HCT116 (cell line): ENCODE results near the gene PARP8. TPM values are rescaled to one million over a fixed set of nuclear protein-coding genes. Genes with fewer than 3 reads are reported as not detected.

Experiments used
- ATAC-seq: fragments of 200-7000 bp; cut with Tn5 transposase; 2 replicates; pipeline ENCODE4 v1.9.1; 2020; ENCODE audit warnings: mild to moderate bottlenecking, moderate library complexity
- BruUV-seq: library from RNA; stranded (reverse); fragments of 400-500 nt; replicated peaks from 2 replicates; lab custom pipeline; 2021; lab: Mats Ljungman, UMichigan
- CTCF ChIA-PET: fragments of 300-600 bp; sonication (Branson Sonifier 250); formaldehyde crosslinking; loops from one replicate; lab custom pipeline; 2021; ENCODE audit warnings: antibody characterized with exemption; lab: Charles Lee
- POLR2A ChIA-PET: fragments of 300-600, 350-600 bp; sonication (Branson Sonifier 250); formaldehyde crosslinking; loops from one replicate; lab custom pipeline; 2021; ENCODE audit warnings: antibody characterized with exemption; lab: Charles Lee
- RAD21 ChIA-PET, 2 experiments: fragments of 300-600 bp; sonication (Branson Sonifier 250); formaldehyde crosslinking; loops; one replicate each; lab custom pipeline; 2023; ENCODE audit warnings: low total read pairs in 2 of 2; ENCODE audit not compliant: uncharacterized antibody in 2 of 2, unreplicated experiment in 2 of 2, low non-redundant PET in 1 of 2; lab: Charles Lee
- DNase-seq: peaks from one replicate; pipeline ENCODE4 v3.0.0-alpha.2; 2010; ENCODE audit warnings: low read depth, low spot score
- H2AFZ ChIP-seq: fragments of 200-600 bp; shearing (Covaris generic), sonication (generic); 2 replicates; pipeline ENCODE4 v1.6.1; 2017; ENCODE audit warnings: low read depth, mixed run types, mixed read lengths, antibody characterized with exemption, low read length; ENCODE audit not compliant: poor library complexity, severe bottlenecking
- H3K27ac ChIP-seq: 2 replicates; pipeline ENCODE4 v1.5.1; 2012; ENCODE audit warnings: low read depth, low read length
- H3K27me3 ChIP-seq: fragments of 200-600 bp; sonication (generic); 2 replicates; pipeline ENCODE4 v1.6.1; 2016; ENCODE audit warnings: mixed run types, low read length, mixed read lengths; ENCODE audit not compliant: insufficient read depth
- H3K36me3 ChIP-seq, 2 experiments: fragments of 200-500 bp in 1 of 2; fragments of 200-600 bp in 1 of 2; sonication (Bioruptor generic) in 1 of 2; sonication (generic) in 1 of 2; 2 replicates each; pipeline versions ENCODE4 v1.5.1 to v1.6.1; 2014 to 2016; ENCODE audit warnings: low read length in 2 of 2, inconsistent platforms in 1 of 2, mixed read lengths in 1 of 2, mixed run types in 1 of 2; ENCODE audit not compliant: insufficient read depth in 2 of 2, control insufficient read depth in 1 of 2
- H3K4me1 ChIP-seq, 2 experiments: fragments of 200-600 bp in 1 of 2; sonication (generic) in 1 of 2; 2 replicates each; pipeline versions ENCODE4 v1.5.1 to v1.6.1; 2012 to 2017; ENCODE audit warnings: low read length in 2 of 2, inconsistent platforms in 1 of 2, mild to moderate bottlenecking in 1 of 2, mixed read lengths in 1 of 2, mixed run types in 1 of 2, moderate library complexity in 1 of 2; ENCODE audit not compliant: insufficient read depth in 2 of 2, control insufficient read depth in 1 of 2
- H3K4me2 ChIP-seq: fragments of 200-600 bp; sonication (generic); 2 replicates; pipeline ENCODE4 v1.6.1; 2017; ENCODE audit warnings: mixed run types, low read length, mixed read lengths
- H3K4me3 ChIP-seq, 2 experiments: fragments of 200-600 bp in 1 of 2; sonication (generic) in 1 of 2; replicated peaks in 1 of 2; 2 replicates each; pipeline ENCODE4 v1.5.1; 2011 to 2016; ENCODE audit warnings: low read length in 2 of 2, control low read depth in 1 of 2, low read depth in 1 of 2, mild to moderate bottlenecking in 1 of 2, mixed read lengths in 1 of 2, mixed run types in 1 of 2
- H3K79me2 ChIP-seq: fragments of 200-600 bp; sonication (generic); 2 replicates; pipeline ENCODE4 v1.6.1; 2017; ENCODE audit warnings: mild to moderate bottlenecking, mixed run types, low read length, moderate library complexity, mixed read lengths; ENCODE audit not compliant: insufficient read depth
- H3K9ac ChIP-seq: fragments of 200-600 bp; sonication (generic); 2 replicates; pipeline ENCODE4 v1.6.1; 2016; ENCODE audit warnings: low read length, mixed read lengths
- H3K9me2 ChIP-seq: fragments of 200-600 bp; sonication (generic), shearing (Covaris generic); 2 replicates; pipeline ENCODE4 v1.6.1; 2017; ENCODE audit warnings: mixed run types, mild to moderate bottlenecking, moderate library complexity; ENCODE audit not compliant: insufficient read depth
- H3K9me3 ChIP-seq, 2 experiments: fragments of 200-500 bp in 1 of 2; fragments of 200-600 bp in 1 of 2; sonication (Bioruptor generic) in 1 of 2; sonication (generic) in 1 of 2; 2 replicates each; pipeline ENCODE4 v1.6.1; 2014 to 2017; ENCODE audit warnings: low read length in 2 of 2, mixed read lengths in 2 of 2, inconsistent platforms in 1 of 2, low read depth in 1 of 2, mild to moderate bottlenecking in 1 of 2, mixed run types in 1 of 2, moderate library complexity in 1 of 2; ENCODE audit not compliant: control insufficient read depth in 1 of 2, insufficient read depth in 1 of 2
- H4K20me1 ChIP-seq: fragments of 200-600 bp; sonication (generic), shearing (Covaris generic); 2 replicates; pipeline ENCODE4 v1.6.1; 2017; ENCODE audit warnings: mixed run types, mild to moderate bottlenecking, moderate library complexity; ENCODE audit not compliant: insufficient read depth
- CBX3 ChIP-seq: IDR thresholded peaks from 2 replicates; pipeline ENCODE4 v1.6.1; 2012; ENCODE audit warnings: low read depth
- CEBPB ChIP-seq: IDR thresholded peaks from 2 replicates; pipeline ENCODE4 v1.6.1; 2012; ENCODE audit warnings: low read depth
- CTCF ChIP-seq, 3 experiments: fragments of 200-600 bp in 1 of 3; sonication (generic) in 1 of 3; IDR thresholded peaks in 2 of 3; conservative IDR thresholded peaks in 1 of 3; 2 replicates each; pipeline ENCODE4 v1.5.1; 2012 to 2017; ENCODE audit warnings: low read depth in 2 of 3, low read length in 2 of 3, antibody characterized with exemption in 1 of 3, borderline replicate concordance in 1 of 3, control low read depth in 1 of 3, mild to moderate bottlenecking in 1 of 3, mixed read lengths in 1 of 3, mixed run types in 1 of 3, moderate library complexity in 1 of 3; ENCODE audit not compliant: insufficient read depth in 1 of 3
- ELF1 ChIP-seq: IDR thresholded peaks from 2 replicates; pipeline ENCODE4 v1.6.1; 2012; ENCODE audit warnings: low read depth, borderline replicate concordance
- EZH2 ChIP-seq: fragments of 200-600 bp; sonication (generic); IDR thresholded peaks from 2 replicates; pipeline ENCODE4 v1.6.1; 2017; ENCODE audit warnings: antibody characterized with exemption, mixed run types
- FOSL1 ChIP-seq: IDR thresholded peaks from 2 replicates; pipeline ENCODE4 v1.6.1; 2012; ENCODE audit warnings: low read depth
- JUND ChIP-seq: IDR thresholded peaks from 2 replicates; pipeline ENCODE4 v1.6.1; 2012
- SIN3A ChIP-seq: IDR thresholded peaks from 2 replicates; pipeline ENCODE4 v1.6.1; 2012; ENCODE audit warnings: low read depth
- SP1 ChIP-seq: IDR thresholded peaks from 2 replicates; pipeline ENCODE4 v1.6.1; 2012; ENCODE audit warnings: low read depth
- SRF ChIP-seq: IDR thresholded peaks from 2 replicates; pipeline ENCODE4 v1.6.1; 2012; ENCODE audit warnings: low read depth
- YY1 ChIP-seq: IDR thresholded peaks from 2 replicates; pipeline ENCODE4 v1.6.1; 2011; ENCODE audit warnings: low read length, low read depth, moderate library complexity, mild to moderate bottlenecking; ENCODE audit not compliant: insufficient replicate concordance; ENCODE audit errors: extremely low read depth
- ZFX ChIP-seq: fragments of 450-650 bp; IDR thresholded peaks from 2 replicates; pipeline ENCODE4 v1.6.1; 2017
- intact Hi-C: fragments of 100-400 bp; cut with micrococcal nuclease; formaldehyde crosslinking; loops from 2 replicates; pipeline ENCODE4 v1.10.0; 2022
- total RNA-seq: library from RNA; stranded (reverse); gene quantifications from one replicate; pipeline ENCODE4 v1.2.1, GENCODE V29; 2021; ENCODE audit not compliant: unreplicated experiment
- TF ChIP-seq, protein P1 (sequence below): IDR thresholded peaks from 2 replicates; pipeline ENCODE4 v1.6.1; 2012

PARP8 gene
- total RNA-seq, 1 experiment from 2014 or later = 19.0 TPM

DNA sequence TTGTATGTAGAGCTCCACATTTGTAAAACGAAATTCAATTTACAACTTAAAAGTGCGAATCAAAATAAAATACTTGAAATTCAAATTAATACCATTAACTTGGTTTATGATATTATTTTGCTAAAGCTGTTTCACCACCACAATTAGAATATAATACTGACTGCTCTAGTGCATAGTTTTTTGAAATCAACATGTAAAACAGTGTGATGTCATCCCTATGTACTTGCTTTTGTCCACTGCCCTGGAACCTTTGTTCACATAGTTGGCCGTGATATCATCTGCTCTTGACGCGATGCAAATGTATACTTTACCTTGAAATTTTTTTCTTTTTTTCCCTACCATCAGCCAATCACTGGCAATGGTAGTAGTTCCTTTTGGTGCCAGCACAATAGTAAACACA lies 125.4 kb downstream of the PARP8 start:
- H2AFZ ChIP-seq = no peak overlapping the region
- no peak overlapping the region for H3K27ac ChIP-seq
- no peaks in the 10 kb centered on the region for H3K27me3 ChIP-seq
- H3K4me1 ChIP-seq = no peaks in the 10 kb centered on the region
- H3K9me3 ChIP-seq = no peaks in the 10 kb centered on the region
- intact Hi-C loops = loop anchor here (5.0 kb wide), 1 partner anchor 50 kb away; no protein-coding TSS in a partner anchor
- BruUV-seq = no TSS peak
- H3K9me2 ChIP-seq = no peaks in the 10 kb centered on the region
- no peak overlapping the region for H3K4me3 ChIP-seq
- ChIA-PET POLR2A (no interaction called here), CTCF (no interaction called here), RAD21 (no interaction called here)
- no peak for ATAC-seq
- no peak overlapping the region for H3K4me2 ChIP-seq
- no peak overlapping the region for H3K9ac ChIP-seq
- no peaks in the 10 kb centered on the region for H3K36me3 ChIP-seq
- no peaks in the 10 kb centered on the region for H4K20me1 ChIP-seq
- DNase-seq = no peak
- no peaks in the 10 kb centered on the region for H3K79me2 ChIP-seq
- TF ChIP-seq, protein P1, sequence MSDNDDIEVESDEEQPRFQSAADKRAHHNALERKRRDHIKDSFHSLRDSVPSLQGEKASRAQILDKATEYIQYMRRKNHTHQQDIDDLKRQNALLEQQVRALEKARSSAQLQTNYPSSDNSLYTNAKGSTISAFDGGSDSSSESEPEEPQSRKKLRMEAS = no peak
- TF ChIP-seq SIN3A (no peak), EZH2 (no peak), ELF1 (no peak)

DNA sequence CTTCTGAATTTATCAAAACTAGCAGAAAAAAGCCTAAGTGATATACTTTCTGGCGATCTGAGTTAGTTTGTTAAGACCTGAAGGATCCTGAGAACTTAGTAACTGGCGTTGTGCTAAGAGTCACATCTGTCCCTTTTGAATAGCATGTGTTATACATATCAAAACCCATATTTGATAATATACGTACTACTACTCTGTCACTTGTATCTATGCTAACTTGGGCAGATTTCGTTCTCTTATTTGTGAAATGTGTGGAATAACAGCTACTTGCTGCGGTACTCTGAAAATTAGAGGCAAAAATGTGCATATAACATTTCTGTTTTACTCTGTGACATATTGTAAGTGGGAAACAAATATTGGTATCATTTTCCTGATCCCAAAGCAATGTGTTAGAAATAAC lies 126.4 kb downstream of the PARP8 start:
- ChIA-PET CTCF (no interaction called here), RAD21 (no interaction called here), POLR2A (no interaction called here)
- Histone ChIP-seq H4K20me1 (no peaks in the 10 kb centered on the region), H3K4me2 (no peak overlapping the region), H3K79me2 (no peaks in the 10 kb centered on the region), H2AFZ (no peak overlapping the region), H3K9me3 (no peaks in the 10 kb centered on the region), H3K9ac (no peak overlapping the region), H3K9me2 (no peaks in the 10 kb centered on the region), H3K4me1 (no peaks in the 10 kb centered on the region), H3K27me3 (no peaks in the 10 kb centered on the region), H3K36me3 (no peaks in the 10 kb centered on the region), H3K27ac (no peak overlapping the region), H3K4me3 (no peak overlapping the region)
- ATAC-seq = no peak
- no peak for TF ChIP-seq JUND
- no peak for TF ChIP-seq CTCF (IDR thresholded peaks at IDR 0.05 in 2 of 3, conservative IDR thresholded peaks at IDR 0.05 in 1 of 3; ENCODE audit: borderline replicate concordance in 1 of 3, insufficient read depth in 1 of 3, low read depth in 2 of 3, low read length in 2 of 3)
- no peak for TF ChIP-seq YY1
- TF ChIP-seq EZH2 = no peak
- TF ChIP-seq ZFX = no peak
- TF ChIP-seq SIN3A = no peak
- TF ChIP-seq SRF = no peak
- no peak for TF ChIP-seq SP1
- TF ChIP-seq CBX3 = no peak
- TF ChIP-seq FOSL1 = no peak
- TF ChIP-seq CEBPB = no peak
- TF ChIP-seq, protein P1 = no peak
- TF ChIP-seq ELF1 = no peak
- intact Hi-C loops = loop anchor here (5.0 kb wide), 1 partner anchor 51 kb away; no protein-coding TSS in a partner anchor
- no TSS peak for BruUV-seq
- no peak for DNase-seq
